NCI-H748 (cell line): ENCODE results near the gene PPA2.
"Not testable (repeated sequence)": the region's sequence is repeated elsewhere in the genome, so short reads cannot be mapped to it uniquely, and the experiment has no call there.

Experiments
- DNase-seq: peaks from one replicate; lab custom pipeline; 2025; ENCODE audit not compliant: unreplicated experiment; lab: John Stamatoyannopoulos, UW

The PPA2 gene

DNA sequence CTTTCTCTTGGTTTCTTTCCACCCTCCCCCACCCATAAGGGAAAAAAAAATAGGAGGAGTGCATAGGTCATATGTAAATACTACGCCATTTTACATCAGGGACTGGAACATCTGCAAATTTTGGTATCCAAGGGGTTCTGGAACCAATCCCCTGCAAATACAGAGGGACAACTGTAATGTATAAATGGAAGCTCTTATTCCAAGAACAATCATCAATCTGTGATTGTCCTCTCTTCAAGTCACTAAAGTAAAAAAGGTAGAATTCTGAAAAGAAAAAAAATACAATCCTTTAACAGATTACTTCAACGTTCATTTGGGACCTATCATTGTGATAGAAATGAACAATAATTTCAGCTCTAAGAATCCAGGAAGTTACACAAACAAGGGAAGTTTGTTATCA, 13.6 kb downstream of the PPA2 start:
- no peak for DNase-seq

- not testable (repeated sequence) for DNase-seq
Measured at GRCh38 chr4:105458541-105458940, 15.3 kb downstream of the PPA2 start.

- DNase-seq: no peak
Measured at GRCh38 chr4:105458001-105458400, 15.9 kb downstream of the PPA2 start.

- DNase-seq: no peak
Measured at GRCh38 chr4:105455998-105456397, 17.9 kb downstream of the PPA2 start.

- DNase-seq: no peak
Measured at GRCh38 chr4:105455182-105455581, 18.7 kb downstream of the PPA2 start.

DNA sequence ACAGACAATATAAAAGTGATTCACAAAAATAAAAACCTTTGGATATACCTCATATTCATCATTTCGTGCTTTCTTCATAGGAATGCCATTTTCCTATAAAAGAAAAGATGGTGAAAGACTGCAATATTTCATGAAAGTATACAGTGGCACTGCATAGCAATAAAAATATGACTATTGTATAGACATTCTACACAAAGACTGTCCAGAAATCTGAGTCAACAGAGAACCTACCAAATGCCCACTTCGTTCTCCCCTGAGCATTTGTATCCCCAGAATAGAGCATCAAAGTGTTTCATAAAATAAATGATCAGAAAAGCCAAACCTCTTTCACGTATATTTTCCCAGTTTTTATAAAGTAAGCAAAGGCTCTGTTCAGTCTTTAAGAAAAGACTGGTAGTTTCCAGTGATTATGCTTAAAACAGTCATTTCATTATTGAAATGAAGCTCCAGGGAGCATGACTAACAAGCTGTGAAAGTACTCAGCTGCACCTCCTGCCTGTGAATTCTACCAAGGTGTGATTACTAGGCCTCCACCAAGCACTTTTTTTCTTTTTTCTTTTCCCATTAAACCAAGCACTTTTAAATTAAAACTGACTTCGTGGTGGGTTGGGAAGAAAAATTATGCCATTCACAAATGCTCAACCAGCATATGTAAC, 20.2 kb downstream of the PPA2 start:
- peak; percentile 0 for DNase-seq

- peak; percentile 86 for DNase-seq
Measured at GRCh38 chr4:105451346-105451745, 22.5 kb downstream of the PPA2 start.

- DNase-seq: no peak
Measured at GRCh38 chr4:105440890-105441289, 33.0 kb downstream of the PPA2 start.

- DNase-seq: no peak
Measured at GRCh38 chr4:105437637-105438036, 36.2 kb downstream of the PPA2 start.

DNA sequence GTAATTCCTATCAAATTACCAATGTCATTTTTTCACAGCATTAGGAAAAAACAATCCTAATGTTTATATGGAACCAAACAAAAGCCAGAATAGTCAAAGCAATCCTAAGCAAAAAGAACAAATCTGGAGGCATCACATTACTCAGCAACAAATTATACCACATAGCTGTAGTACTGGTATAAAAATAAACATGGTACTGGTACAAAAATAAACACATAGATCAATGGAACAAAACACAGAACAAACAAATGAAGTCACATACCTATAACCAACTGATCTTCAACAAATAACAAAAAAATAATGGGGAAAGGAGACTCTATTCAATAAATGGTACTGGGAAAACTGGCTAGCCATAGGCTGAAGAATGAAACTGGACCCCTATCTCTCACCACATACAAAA, 37.4 kb downstream of the PPA2 start:
- DNase-seq: no peak

DNA sequence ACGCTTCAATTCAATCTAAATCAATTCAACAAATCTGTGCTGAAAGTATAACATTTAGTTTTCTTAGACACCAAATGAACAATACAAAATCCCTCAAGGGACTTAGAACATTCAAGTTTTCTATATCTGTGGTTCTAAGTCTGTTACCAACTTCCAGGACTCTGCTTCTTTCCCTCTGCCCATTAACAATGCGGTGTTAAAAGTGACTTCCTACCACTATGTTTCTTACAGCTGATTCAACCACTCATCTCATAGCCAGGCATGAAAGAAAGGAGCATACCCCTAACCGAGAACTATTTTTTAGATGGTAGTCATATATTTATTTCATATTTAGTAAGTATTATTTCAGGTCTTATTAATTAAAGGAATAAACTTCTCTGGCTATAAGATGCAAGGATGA, 38.9 kb downstream of the PPA2 start:
- DNase-seq: no peak

DNA sequence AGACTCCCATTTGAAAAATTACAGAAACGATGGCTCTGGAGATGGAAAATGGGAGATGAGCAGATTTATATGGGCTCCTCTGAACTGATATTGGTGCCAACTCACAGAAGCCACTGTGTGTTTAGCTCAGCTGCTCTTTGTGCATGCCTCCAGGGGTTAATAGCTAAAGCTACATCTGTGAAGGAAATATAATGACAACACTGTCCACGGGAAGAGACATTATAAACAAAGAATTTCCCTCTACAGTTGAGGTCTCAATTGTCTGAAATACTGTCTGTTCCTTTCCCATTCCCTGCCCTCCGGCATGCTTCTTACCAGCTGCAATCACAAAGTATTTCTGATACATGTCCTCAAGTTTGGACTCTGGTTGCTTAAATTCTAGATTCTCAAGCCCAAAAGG, 40.4 kb downstream of the PPA2 start:
- peak; percentile 82 for DNase-seq

GRCh38 chr4:105432438-105432837, 41.4 kb downstream of the PPA2 start:
- DNase-seq: no peak

DNA sequence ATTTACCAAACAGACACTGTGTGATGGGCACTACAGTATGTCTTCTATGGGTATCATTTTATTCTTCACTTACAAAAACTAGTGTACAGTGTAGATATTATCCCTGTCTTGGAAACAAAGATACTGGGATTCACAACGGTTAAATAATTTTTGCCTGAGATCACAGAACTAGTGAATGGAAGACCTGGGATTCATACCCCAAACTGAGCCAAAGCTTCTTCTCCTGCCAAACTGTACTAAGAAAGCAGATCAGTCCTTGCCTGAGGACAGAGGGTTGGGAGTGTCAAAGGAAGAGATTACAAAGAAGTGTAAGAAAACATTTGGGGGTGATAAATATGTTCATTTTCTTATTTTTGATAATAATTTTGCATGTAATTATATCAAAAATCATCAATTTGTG, 43.1 kb downstream of the PPA2 start:
- DNase-seq: no peak

DNA sequence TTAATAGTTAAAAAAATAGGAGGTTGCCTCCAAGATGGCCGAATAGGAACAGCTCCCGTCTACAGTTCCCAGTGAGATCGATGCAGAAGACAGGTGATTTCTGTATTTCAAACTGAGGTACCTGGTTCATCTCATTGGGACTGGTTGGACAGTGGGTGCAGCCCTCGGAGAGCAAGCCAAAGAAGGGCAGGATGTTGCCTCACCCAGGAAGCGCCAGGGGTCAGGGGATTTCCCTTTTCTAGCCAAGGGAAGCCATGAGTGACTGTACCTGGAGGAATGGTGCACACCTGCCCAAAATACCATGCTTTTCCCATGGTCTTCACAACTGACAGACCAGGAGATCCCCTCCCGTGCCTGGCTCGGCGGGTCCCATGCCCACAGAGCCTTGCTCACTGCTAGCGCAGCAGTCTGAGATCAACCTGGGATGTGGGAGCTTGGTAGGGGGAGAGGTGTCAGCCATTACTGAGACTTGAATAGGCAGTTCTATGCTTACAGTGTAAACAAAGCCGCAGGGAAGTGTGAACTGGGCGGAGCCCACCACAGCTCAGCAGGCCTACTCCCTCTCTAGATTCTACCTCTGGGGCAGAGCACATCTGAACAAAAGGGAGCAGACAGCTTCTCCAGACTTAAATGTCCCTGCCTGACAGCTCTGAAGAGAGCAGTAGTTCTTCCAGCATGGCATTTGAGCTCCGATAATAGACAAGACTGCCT, 47.5 kb downstream of the PPA2 start:
- DNase-seq: peak; percentile 50

DNA sequence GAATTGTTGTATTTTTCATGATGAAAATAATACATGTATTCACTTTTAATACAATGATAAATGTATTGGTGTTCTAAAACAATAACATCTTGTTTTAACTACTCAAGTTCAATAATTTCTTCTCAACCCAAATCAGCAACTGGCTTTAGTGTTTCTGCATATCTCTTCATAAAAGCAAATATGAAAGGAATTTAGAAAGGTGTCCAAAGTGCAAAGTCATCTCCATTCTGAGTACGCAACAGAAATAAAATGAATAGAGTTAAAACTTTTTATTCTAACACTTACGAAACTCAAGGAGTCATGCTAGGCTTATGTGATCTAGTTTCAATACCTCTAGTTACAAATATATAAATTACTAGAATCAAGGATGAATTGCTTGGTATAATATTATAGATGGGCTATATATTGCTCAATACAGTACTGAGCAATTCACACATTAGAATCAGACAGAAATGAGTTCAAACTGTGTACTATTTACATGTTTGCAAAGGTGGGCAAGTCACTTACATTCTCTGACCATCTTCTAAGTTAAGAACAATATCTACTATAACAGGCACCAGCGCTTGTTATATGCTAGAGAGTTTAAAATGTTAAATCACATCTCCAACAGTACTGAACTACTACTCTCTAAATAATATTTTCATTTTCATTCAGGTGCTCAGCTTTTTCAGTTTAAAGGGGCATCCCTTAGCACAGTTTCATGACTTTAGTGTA, 51.5 kb downstream of the PPA2 start:
- DNase-seq: no peak

GRCh38 chr4:105417624-105418023, 56.2 kb downstream of the PPA2 start:
- peak; percentile 10 for DNase-seq

DNA sequence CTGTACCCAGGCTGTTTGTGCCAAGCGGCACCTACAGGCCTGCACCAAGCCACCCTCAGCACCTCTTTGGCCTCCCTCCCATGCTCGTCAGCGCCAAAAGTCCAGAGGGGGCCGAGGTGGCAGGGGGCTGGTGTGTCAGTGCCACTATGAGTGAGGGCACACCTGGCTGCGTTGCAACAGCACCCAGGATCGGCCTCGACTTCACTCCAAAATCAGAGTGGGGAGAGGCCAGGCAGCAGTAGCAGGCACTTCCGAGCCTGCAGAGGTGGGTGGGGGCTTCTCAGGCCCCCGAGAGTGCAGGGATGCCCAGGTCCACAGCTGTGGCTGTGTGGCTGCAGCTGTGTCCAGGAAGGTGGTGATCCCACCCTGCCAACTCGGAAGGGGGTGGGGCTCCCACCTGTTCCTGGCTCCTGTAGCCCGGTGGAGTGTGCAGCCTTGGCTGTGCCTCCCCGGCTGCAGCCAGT, 58.5 kb downstream of the PPA2 start:
- peak; percentile 87 for DNase-seq

DNA sequence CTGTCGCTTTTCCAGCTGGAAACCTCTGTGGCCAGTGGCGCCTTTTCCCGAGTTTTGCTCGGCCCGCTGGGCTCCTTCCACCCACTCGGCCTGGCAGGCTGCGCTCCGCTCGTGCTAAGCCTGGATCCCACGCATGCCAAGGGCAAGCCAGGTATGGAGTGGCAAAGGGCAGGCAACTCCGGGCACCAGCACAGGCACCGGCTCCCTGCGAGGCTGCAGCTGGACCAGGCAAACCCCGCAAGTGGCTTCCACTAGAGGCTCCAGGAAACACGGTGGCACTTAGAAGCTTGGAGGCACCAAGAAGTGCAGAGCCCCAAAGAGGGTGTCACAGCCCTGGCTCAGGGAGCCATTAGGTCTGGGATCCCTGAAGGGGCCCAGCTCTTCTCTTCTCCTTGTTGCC, 59.5 kb downstream of the PPA2 start:
- DNase-seq: no peak

- DNase-seq: not testable (repeated sequence)
Measured at GRCh38 chr4:105409135-105409534, 64.7 kb downstream of the PPA2 start.

DNA sequence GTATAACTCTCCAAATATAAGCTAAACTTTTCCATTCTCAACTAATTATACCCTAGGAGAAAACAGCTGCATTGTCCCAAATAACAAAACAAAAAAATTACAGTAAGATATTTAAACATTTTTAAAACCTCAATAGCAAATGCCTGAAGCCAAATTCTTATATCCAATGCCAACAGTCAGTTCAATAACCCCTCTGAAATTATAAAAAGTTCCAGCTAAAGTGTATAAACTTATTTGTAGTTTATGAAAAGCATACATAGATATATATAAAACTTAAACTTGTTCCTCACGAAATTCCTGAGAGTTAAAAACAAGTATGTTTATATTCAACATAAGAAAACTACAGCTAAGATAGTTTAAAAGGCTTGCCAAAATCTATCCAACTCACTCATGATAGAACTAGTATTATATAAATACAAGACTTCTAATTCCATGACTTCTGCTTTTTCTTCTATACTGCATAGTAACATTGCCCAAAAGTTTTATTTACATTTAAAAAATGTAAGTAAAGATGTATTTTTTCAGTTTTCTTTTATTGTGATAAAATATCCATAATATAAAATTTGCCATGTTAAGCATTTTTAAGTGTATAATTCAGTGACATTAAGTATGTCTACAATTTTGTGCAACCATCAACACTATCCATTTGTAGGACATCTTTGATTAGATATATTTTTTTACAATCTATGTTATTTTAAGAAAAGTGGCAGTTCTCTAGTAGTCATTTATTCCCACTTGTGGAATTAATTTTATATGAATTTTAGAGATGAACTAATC, 72.8 kb downstream of the PPA2 start:
- no peak for DNase-seq
